OCI-LY3 (cell line): ENCODE data around the gene TRABD.

ENCODE experiments used
- CTCF ChIP-seq: fragments of 200-600, 300-600 bp; sonication (generic); IDR thresholded peaks from 2 replicates; pipeline ENCODE4 v1.5.1; 2014; ENCODE audit warnings: antibody characterized with exemption, low read length, low read depth
- EZH2phosphoT487 ChIP-seq: fragments of 200-600 bp; shearing (Covaris generic); IDR thresholded peaks from 2 replicates; pipeline ENCODE4 v1.6.1; 2018; ENCODE audit warnings: antibody characterized with exemption, mixed run types, low read depth

DNA sequence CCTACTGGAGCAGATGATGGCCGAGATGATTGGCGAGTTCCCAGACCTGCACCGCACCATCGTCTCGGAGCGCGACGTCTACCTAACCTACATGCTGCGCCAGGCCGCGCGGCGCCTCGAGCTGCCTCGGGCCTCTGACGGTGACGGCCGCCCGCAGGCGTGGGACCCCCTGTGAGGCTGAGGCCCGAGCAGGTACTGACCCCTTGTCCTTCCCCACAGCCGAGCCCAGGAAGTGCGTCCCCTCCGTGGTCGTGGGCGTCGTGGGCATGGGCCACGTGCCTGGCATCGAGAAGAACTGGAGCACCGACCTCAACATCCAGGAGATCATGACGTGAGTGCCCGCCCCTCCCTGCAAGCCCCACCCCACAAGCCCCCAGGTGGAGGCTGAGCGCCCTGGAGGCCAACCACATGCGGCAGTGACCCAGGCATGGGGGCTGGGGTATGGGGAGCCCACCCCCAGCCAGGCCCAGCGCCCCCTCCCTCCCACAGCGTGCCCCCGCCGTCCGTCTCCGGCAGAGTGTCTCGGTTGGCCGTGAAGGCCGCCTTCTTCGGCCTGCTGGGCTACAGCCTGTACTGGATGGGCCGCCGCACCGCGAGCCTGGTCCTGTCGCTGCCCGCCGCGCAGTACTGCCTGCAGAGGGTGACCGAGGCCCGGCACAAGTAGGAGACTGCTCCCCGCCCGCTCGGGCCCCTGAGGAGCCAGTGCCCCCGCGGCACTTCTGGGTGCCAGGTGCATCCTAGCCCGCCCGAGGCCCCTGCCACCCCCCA, 12.3 kb downstream of the TRABD start:
- no peak for TF ChIP-seq CTCF
- no peak for TF ChIP-seq EZH2phosphoT487
